Measurements from ENCODE around the gene ZNF789.

ZNF789 gene

DNA sequence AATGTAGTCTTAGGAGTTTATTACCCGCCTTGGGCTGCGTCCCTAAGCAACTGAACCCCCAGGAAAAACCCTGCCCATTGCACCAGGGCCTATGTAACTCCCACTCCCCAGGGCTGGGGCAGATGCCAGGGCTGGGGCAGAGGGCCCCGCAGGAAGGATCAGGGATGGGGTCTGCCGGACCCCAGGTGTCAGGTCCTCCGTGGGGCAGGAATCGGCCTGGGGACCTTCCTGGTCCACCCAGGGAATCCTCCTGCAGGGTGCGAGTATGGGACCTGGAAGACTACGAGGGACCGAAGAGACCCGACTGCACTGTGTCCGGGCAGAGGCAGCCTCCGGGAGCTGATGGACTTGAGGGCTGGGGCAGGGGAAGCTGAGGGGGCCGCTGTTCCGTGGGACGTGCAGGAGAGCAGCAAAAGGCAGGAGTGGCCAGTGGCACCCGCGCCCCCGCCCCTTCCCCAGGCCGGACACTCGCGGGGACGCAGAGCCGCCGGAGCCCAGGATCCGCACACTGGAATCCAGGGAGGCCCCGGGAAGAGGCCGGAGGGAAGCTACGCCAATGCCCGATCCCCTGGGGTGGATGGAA, 4.3 kb upstream of the ZNF789 start:
- ATAC-seq (replicated peaks; ENCODE audit: extremely low read depth, poor library complexity, severe bottlenecking) (no peak), DNase-seq (ENCODE audit: low spot score in 2 of 2) (no peak)
- no peaks in the 10 kb centered on the region for H3K27me3 Mint-ChIP-seq
- peak overlapping the region; percentile 13 for H3K4me3 Mint-ChIP-seq
- no peaks in the 10 kb centered on the region for H3K9me3 Mint-ChIP-seq
- peaks cover 45% of the 10 kb centered on the region for H3K4me1 Mint-ChIP-seq
- peaks cover 24% of the 10 kb centered on the region for H3K36me3 Mint-ChIP-seq (ENCODE audit: insufficient read depth)
- H3K27ac Mint-ChIP-seq (ENCODE audit: low read depth), result no peak overlapping the region

DNA sequence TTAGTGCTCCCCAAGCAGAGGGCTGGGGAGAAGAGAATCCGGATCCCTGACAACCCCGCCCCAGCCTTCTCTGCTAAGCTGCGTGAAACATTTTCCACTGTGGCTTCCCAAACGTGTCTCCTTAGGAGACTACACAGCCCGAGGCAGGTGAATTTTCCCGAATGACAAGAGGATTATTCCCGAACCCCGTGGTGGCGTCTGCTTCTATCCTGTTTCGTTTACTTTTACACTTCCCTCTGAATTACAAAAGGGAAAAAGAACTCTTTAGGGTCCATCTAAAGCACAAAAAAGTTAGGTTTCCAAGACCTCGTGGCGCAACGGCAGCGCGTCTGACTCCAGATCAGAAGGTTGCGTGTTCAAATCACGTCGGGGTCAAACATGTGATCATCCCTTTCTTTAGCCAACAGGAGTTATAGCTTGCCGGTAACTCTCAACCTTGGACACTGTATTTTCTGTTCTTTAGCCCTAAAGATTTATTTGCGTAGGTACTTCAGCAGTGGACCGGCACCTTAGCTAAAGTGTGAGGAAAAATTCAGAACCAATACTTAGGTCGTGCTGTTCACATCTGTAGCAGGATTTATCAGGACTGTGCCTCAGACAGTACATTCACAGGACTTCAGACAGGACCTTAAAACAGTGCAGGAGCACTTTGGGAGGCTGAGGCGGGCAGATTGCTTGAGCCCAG, 3.2 kb upstream of the ZNF789 start:
- ATAC-seq (replicated peaks; ENCODE audit: extremely low read depth, poor library complexity, severe bottlenecking), result no peak
- H3K9me3 Mint-ChIP-seq, result no peaks in the 10 kb centered on the region
- no peak for DNase-seq (ENCODE audit: low spot score in 2 of 2)
- peaks cover 37% of the 10 kb centered on the region for H3K4me1 Mint-ChIP-seq
- peaks cover 22% of the 10 kb centered on the region for H3K36me3 Mint-ChIP-seq (ENCODE audit: insufficient read depth)
- no peak overlapping the region for H3K4me3 Mint-ChIP-seq
- no peak overlapping the region for H3K27ac Mint-ChIP-seq (ENCODE audit: low read depth)
- no peaks in the 10 kb centered on the region for H3K27me3 Mint-ChIP-seq

DNA sequence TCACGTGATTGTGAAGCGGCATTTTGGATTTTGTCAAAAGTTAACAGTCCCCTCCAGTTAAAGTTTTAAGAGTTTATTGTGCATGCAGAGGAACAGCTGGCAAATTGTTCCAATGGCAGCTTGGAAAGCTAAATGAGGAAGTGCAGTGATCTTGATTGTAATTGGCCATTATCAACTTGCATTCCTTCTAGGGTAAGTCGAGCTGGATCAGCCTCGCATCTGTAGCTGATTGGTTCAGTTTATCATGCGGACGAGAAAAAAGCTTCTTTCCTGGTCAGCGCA, 566 bp downstream of the ZNF789 start:
- H3K4me1 Mint-ChIP-seq, result peaks cover 28% of the 10 kb centered on the region
- peak overlapping the region; percentile 90 for H3K27ac Mint-ChIP-seq (ENCODE audit: low read depth)
- no peaks in the 10 kb centered on the region for H3K9me3 Mint-ChIP-seq
- DNase-seq (ENCODE audit: low spot score in 2 of 2) (no peak), ATAC-seq (replicated peaks; ENCODE audit: extremely low read depth, poor library complexity, severe bottlenecking) (no peak)
- no peaks in the 10 kb centered on the region for H3K27me3 Mint-ChIP-seq
- H3K36me3 Mint-ChIP-seq (ENCODE audit: insufficient read depth), result peaks cover 16% of the 10 kb centered on the region
- H3K4me3 Mint-ChIP-seq, result peak overlapping the region; percentile 96

DNA sequence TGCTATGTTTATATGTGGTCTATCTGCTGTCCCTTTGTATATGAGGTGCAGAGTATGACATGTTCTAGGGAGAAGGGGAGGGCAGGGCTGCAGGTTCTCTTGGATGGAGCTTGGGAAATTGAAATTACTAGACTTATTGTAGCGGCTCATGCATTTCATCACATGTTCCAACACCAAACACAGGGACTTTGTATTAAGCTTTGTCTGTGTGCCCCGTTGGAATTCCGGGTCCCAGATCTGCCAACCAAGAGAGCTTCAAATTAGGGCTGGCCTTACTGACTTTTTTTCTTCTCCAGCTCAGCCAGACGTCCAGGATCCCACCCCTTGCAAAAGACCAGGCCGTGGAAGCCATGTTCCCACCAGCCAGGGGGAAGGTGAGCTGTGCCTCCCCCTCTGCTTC, 3.4 kb downstream of the ZNF789 start:
- Mint-ChIP-seq H3K27me3 (no peaks in the 10 kb centered on the region), H3K4me3 (no peak overlapping the region), H3K4me1 (peaks cover 40% of the 10 kb centered on the region), H3K27ac (ENCODE audit: low read depth) (no peak overlapping the region), H3K9me3 (no peaks in the 10 kb centered on the region), H3K36me3 (ENCODE audit: insufficient read depth) (peaks cover 21% of the 10 kb centered on the region)
- no peak for ATAC-seq (replicated peaks; ENCODE audit: extremely low read depth, poor library complexity, severe bottlenecking)
- no peak for DNase-seq (ENCODE audit: low spot score in 2 of 2)

DNA sequence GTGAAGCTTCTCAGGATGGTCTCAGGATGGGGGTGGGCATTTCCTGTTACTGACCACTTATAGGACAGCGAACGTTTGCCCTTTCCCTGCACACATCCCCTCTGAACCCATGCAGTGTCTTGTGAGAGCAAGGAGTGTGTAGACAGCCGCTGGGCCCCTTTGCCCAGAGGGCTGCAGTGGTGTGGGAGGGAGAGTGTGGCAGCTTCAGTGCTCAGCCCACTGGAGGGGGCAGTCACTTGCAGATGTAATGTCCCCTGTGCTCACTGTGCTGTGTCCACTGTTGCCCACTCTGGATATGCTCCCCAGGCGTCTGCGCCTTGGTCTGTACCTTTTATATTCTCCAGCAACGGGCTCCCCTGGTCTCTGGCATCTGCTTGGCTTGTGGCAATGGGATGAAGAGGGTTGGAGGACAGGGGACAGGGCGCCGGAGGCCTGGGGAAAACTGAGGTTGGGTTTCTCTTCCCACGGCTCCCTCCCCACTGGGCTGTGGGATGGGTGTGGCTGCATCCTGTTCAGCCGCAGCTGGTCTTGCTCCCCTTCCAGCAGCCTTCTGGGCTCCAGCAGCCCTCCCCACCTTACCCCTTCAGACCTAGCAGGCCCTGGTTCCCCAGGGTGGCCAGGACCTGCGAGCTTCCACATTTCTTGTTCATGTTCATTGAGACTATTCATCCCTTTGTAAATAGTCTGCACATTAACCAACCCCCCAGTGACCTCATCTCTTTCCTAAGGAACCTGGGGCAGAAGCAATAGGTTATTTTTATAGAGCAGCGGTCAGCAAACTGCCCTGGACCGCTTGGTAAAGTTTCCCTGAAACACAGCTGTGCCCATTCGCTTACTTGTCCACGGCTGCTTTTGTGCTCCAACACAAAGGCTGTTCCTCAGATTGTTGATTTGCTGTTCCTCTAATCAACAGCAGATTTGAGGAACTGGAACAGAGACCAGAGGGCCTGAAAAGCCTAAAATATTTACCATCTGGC, 6.1 kb downstream of the ZNF789 start:
- H3K27ac Mint-ChIP-seq (ENCODE audit: low read depth), result peak overlapping the region; percentile 72
- no peaks in the 10 kb centered on the region for H3K9me3 Mint-ChIP-seq
- peak overlapping the region; percentile 40 for H3K4me3 Mint-ChIP-seq
- no peak for DNase-seq (ENCODE audit: low spot score in 2 of 2)
- peaks cover 22% of the 10 kb centered on the region for H3K4me1 Mint-ChIP-seq
- peaks cover 22% of the 10 kb centered on the region for H3K36me3 Mint-ChIP-seq (ENCODE audit: insufficient read depth)
- no peaks in the 10 kb centered on the region for H3K27me3 Mint-ChIP-seq
- no peak for ATAC-seq (replicated peaks; ENCODE audit: extremely low read depth, poor library complexity, severe bottlenecking)

DNA sequence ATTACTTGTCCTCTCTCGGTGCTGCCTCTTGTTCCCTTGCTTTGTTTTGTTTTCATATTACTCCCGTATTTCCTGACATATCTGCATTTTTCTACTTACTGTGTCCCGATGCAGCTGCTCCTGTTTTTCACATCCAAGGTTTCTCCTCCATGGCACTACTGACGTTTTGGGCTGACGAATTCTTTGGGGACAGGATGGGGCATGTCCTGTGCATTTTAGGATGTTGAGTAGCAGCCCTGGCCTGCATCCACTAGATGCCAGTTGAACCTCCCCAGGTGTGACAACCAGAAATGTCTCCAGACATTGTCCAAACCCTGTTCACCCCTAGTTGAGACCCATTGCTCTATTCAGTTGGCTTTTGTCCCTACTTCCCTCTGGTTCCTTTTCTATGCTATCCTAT, 12.4 kb downstream of the ZNF789 start:
- H3K36me3 Mint-ChIP-seq (ENCODE audit: insufficient read depth), result peaks cover 25% of the 10 kb centered on the region
- no peaks in the 10 kb centered on the region for H3K9me3 Mint-ChIP-seq
- no peaks in the 10 kb centered on the region for H3K27me3 Mint-ChIP-seq
- H3K27ac Mint-ChIP-seq (ENCODE audit: low read depth), result no peak overlapping the region
- ATAC-seq (replicated peaks; ENCODE audit: extremely low read depth, poor library complexity, severe bottlenecking), result no peak
- H3K4me3 Mint-ChIP-seq, result no peak overlapping the region
- peaks cover 6% of the 10 kb centered on the region for H3K4me1 Mint-ChIP-seq
- no peak for DNase-seq (ENCODE audit: low spot score in 2 of 2)

DNA sequence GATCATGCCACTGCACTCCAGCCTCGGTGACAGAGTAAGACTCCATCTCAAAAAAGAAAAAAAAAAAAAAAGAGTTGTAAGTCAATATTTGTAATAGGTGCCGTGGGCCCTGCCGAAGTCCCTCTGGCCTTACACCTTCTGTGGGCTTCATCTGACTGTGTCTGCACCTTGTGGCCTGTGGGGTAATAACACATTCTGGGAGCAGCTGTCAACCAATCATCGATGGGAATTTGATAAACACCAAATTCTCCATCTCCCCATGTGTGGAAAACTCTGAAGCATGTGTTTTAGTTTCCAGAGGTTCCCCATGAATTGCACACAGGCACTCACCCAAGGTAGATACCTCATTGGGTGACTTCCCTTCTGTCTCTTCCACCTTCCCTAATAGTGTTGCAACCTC, 16.5 kb downstream of the ZNF789 start:
- Mint-ChIP-seq H3K4me1 (peaks cover 6% of the 10 kb centered on the region), H3K9me3 (peaks cover 3% of the 10 kb centered on the region), H3K4me3 (no peak overlapping the region), H3K36me3 (ENCODE audit: insufficient read depth) (peaks cover 37% of the 10 kb centered on the region), H3K27me3 (no peaks in the 10 kb centered on the region), H3K27ac (ENCODE audit: low read depth) (no peak overlapping the region)
- no peak for DNase-seq (ENCODE audit: low spot score in 2 of 2)
- ATAC-seq (replicated peaks; ENCODE audit: extremely low read depth, poor library complexity, severe bottlenecking), result no peak

DNA sequence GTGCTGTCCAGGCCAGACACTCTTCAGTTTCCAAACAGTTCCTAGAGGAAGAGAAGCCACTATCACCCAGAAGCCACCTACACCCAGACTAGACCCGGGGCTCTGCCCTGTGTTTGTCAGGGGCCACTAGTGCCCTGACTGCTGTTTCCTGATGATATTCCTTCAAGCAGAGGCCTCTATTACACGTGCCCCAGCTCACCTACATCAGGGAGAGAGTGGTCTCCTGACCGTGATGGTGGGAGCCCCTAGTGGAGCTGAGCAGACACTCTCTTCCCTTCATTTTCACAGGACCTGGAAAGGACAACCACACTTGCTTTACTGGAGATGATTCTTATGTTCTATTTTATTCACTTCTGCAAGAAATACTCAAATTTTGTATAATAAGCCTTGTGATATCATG, 18.2 kb downstream of the ZNF789 start:
- H3K27ac Mint-ChIP-seq (ENCODE audit: low read depth), result no peak overlapping the region
- H3K36me3 Mint-ChIP-seq (ENCODE audit: insufficient read depth), result peaks cover 49% of the 10 kb centered on the region
- H3K9me3 Mint-ChIP-seq, result peaks cover 3% of the 10 kb centered on the region
- H3K4me1 Mint-ChIP-seq, result no peaks in the 10 kb centered on the region
- no peak for DNase-seq (ENCODE audit: low spot score in 2 of 2)
- ATAC-seq (replicated peaks; ENCODE audit: extremely low read depth, poor library complexity, severe bottlenecking), result no peak
- H3K4me3 Mint-ChIP-seq, result no peak overlapping the region
- no peaks in the 10 kb centered on the region for H3K27me3 Mint-ChIP-seq

DNA sequence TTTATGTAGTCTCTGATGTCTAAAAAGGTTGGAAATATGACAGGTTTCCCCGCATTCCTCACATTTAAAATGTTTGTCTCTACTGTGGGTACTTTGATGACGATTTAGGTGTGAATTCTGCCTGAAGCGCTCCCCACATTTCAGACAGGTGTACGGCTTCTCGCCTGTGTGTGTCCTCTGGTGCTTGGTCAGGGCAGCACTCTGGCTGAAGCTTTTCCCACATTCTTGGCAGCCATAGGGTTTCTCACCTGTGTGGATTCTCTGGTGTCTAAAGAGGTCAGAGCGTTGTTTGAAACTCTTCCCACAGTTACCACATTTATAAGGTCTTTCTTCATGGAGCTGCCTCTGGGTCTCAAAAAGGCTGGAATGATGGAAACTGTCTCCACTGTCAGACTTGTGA, 21.1 kb downstream of the ZNF789 start:
- H3K36me3 Mint-ChIP-seq (ENCODE audit: insufficient read depth), result peaks cover 67% of the 10 kb centered on the region

DNA sequence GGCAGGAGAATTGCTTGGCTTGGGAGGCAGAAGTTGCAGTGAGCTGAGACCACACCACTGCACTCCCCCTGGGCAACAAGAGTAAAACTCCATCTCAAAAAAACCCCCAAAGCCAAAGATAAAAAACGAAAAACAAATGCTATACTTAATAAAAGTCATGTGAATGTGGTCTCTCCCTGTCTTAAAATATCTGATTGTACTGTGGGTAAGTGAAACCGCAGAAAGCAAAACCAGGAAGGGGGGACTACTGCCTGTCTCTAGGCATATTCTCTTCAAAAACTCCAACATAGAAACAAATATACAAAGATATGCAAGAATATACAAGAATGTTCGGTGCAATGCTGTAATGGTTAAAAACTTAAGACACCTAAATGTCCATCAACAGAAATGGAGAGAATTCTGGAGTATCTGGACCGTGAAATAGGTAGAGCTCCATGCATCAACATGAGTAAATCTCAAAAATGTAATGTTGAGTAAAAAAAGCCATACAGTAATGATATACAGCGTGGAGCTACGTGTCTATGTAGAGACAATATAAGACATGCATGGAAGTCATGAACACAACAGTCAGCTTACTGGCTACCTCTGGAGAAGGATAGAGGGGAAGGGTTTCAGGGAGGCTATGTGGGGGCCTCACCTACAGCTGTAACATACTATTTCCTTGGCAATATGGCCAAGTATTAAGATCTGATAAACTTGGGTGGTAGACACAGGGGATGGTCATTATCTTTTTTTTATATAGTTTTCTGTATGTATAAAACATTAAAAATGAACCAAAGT, 25.3 kb downstream of the ZNF789 start:
- Mint-ChIP-seq H3K36me3 (ENCODE audit: insufficient read depth) (peaks cover 56% of the 10 kb centered on the region), H3K4me3 (peak overlapping the region; percentile 97), H3K27me3 (no peaks in the 10 kb centered on the region), H3K27ac (ENCODE audit: low read depth) (peak overlapping the region; percentile 98), H3K4me1 (peaks cover 30% of the 10 kb centered on the region), H3K9me3 (peaks cover 3% of the 10 kb centered on the region)
- DNase-seq (ENCODE audit: low spot score in 2 of 2), result no peak
- no peak for ATAC-seq (replicated peaks; ENCODE audit: extremely low read depth, poor library complexity, severe bottlenecking)

More for the DNA sequence above, 21.1 kb downstream of the ZNF789 start:
- no peak for ATAC-seq (replicated peaks; ENCODE audit: extremely low read depth, poor library complexity, severe bottlenecking)
- DNase-seq (ENCODE audit: low spot score in 2 of 2), result no peak
- Mint-ChIP-seq H3K4me1 (peaks cover 15% of the 10 kb centered on the region), H3K27ac (ENCODE audit: low read depth) (no peak overlapping the region), H3K9me3 (peaks cover 3% of the 10 kb centered on the region), H3K4me3 (no peak overlapping the region), H3K27me3 (no peaks in the 10 kb centered on the region)

DNA sequence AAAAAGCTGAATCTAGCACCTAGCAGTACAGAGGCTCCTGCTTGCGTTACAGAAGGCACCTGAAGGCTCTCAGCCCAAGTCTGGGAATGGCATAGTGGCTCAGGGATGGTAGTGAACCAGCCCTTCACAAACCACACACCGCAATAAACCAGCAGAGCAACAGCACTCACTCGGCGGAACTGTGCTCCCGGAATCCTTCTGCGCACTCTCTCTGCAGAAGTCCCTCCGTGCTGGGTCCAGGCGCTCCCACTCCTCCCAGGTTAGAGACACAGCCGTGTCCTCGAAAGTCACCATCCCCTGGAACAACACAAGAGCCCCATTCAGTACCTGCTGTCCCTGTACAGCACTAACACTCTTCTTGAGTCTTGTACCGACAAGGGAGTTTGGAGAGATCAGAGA, 25.9 kb downstream of the ZNF789 start:
- peak overlapping the region; percentile 98 for H3K27ac Mint-ChIP-seq (ENCODE audit: low read depth)
- ATAC-seq (replicated peaks; ENCODE audit: extremely low read depth, poor library complexity, severe bottlenecking) (no peak), DNase-seq (ENCODE audit: low spot score in 2 of 2) (no peak)
- peaks cover 30% of the 10 kb centered on the region for H3K4me1 Mint-ChIP-seq
- H3K4me3 Mint-ChIP-seq, result peak overlapping the region; percentile 97
- peaks cover 2% of the 10 kb centered on the region for H3K9me3 Mint-ChIP-seq
- H3K27me3 Mint-ChIP-seq, result no peaks in the 10 kb centered on the region
- H3K36me3 Mint-ChIP-seq (ENCODE audit: insufficient read depth), result peaks cover 50% of the 10 kb centered on the region

DNA sequence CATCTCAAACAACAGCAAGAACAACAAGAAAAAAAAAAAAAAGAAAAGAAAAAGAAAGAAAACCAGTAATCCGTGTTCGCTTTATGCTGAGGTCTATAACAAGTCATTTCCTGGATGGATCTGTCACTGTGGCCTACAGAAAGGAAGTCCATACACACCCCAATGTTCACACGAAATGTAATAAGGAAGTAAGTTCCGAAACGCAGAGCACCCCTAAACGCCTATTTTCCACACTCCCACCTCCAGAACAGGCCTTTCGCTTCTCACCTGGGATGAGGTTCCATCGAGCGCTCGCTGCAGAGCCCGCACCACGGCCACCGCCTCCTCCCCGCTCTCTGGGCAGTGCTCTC, 26.7 kb downstream of the ZNF789 start:
- ATAC-seq (replicated peaks; ENCODE audit: extremely low read depth, poor library complexity, severe bottlenecking) (peak; percentile 70), DNase-seq (ENCODE audit: low spot score in 2 of 2) (peak in 1 of 2 donors; percentile 14)
- Mint-ChIP-seq H3K4me1 (peaks cover 30% of the 10 kb centered on the region), H3K9me3 (no peaks in the 10 kb centered on the region), H3K27ac (ENCODE audit: low read depth) (peak overlapping the region; percentile 98), H3K36me3 (ENCODE audit: insufficient read depth) (peaks cover 44% of the 10 kb centered on the region), H3K4me3 (peak overlapping the region; percentile 97), H3K27me3 (no peaks in the 10 kb centered on the region)
